ENCODE measurements around the gene BCHE.

Gene BCHE

DNA sequence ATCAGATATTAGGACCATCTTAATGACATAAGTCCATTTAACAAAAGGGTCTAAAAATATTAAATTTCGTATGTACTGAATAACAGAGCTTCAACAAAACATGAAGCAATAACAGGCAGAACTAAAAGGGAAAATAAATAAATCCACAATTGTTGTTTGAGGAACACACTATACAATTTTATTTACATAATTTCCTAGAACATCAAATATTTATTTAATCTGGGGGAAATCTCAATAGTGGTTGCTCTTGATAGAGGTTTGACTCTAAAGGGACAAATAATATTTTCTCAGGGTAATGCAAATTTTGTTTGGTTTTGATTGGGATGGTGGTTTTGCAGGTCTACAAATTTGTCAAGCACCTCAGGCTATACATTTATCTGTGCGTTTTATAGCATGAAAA, 90.3 kb downstream of the BCHE start:
- Histone ChIP-seq H3K4me2 (ENCODE audit: low read length) (no peak overlapping the region), H4K20me1 (ENCODE audit: insufficient read depth, low read length) (no peaks in the 10 kb centered on the region), H3K4me3 (ENCODE audit: low read length) (no peak overlapping the region), H3K36me3 (replicated peaks; ENCODE audit: low read depth, low read length) (no peaks in the 10 kb centered on the region), H3K27me3 (ENCODE audit: low read depth, low read length) (no peaks in the 10 kb centered on the region), H3K27ac (ENCODE audit: low read length) (no peak overlapping the region), H2AFZ (ENCODE audit: low read depth, low read length) (no peak overlapping the region), H3K9me3 (ENCODE audit: insufficient read depth, low read length) (no peaks in the 10 kb centered on the region), H3K9ac (ENCODE audit: low read length) (no peak overlapping the region), H3K79me2 (ENCODE audit: low read length) (no peaks in the 10 kb centered on the region), H3K4me1 (ENCODE audit: low read length) (0 out of 2 replicates have a peak, but pooled peaks cover 4% of the 10 kb centered on the region)
- TF ChIP-seq EZH2phosphoT487 (IDR thresholded peaks at IDR 0.05; ENCODE audit: low read depth) (no peak), CTCF (IDR thresholded peaks at IDR 0.05; ENCODE audit: low read depth, low read length) (no peak)

DNA sequence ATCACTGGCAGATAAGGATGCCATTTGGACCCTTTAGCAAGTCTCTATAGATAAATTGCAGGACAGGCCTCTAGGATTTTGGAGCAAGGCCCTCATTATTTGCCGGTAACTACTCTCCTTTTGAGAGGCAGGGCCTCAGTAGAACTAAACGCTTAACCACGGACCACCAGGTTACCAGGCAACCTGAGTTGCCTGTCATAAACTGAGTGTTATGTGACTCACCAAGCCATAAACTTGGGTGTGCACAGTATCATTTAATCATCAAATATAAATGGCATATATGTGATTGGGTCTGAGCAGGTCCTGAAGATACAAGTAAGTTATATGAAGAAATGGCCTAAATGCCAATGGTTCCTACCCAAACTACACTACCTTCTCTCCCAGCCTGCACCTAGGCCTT, 93.2 kb downstream of the BCHE start:
- no peak for TF ChIP-seq EZH2phosphoT487 (IDR thresholded peaks at IDR 0.05; ENCODE audit: low read depth)
- Histone ChIP-seq H3K79me2 (ENCODE audit: low read length) (no peaks in the 10 kb centered on the region), H3K4me2 (ENCODE audit: low read length) (no peak overlapping the region), H3K36me3 (replicated peaks; ENCODE audit: low read depth, low read length) (no peaks in the 10 kb centered on the region), H3K27me3 (ENCODE audit: low read depth, low read length) (no peaks in the 10 kb centered on the region), H2AFZ (ENCODE audit: low read depth, low read length) (no peak overlapping the region), H3K4me1 (ENCODE audit: low read length) (0 out of 2 replicates have a peak, but pooled peaks cover under 1% of the 10 kb centered on the region), H4K20me1 (ENCODE audit: insufficient read depth, low read length) (no peaks in the 10 kb centered on the region), H3K9me3 (ENCODE audit: insufficient read depth, low read length) (no peaks in the 10 kb centered on the region), H3K4me3 (ENCODE audit: low read length) (no peak overlapping the region), H3K27ac (ENCODE audit: low read length) (no peak overlapping the region), H3K9ac (ENCODE audit: low read length) (no peak overlapping the region)

DNA sequence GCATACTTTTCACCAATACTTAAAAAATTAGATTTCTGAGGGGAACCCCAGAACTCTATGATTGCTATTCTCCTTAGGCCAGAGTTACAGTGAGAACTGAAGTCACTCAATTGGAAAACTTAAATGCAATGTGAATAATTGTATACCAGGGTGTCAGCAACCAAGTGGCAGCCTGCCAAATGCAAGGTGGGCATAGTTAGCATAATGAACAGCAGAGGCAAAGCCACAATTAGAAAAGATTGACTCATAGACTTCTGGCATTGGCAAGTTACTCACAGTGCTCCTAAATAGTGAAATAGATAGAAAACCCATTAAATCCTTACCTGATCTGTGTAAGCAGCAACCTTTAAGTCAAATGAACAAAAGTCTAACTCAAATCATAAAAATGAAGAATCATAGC, 94.9 kb downstream of the BCHE start:
- Histone ChIP-seq H3K36me3 (replicated peaks; ENCODE audit: low read depth, low read length) (no peaks in the 10 kb centered on the region), H3K9me3 (ENCODE audit: insufficient read depth, low read length) (no peaks in the 10 kb centered on the region), H2AFZ (ENCODE audit: low read depth, low read length) (no peak overlapping the region), H3K4me3 (ENCODE audit: low read length) (no peak overlapping the region), H3K4me2 (ENCODE audit: low read length) (no peak overlapping the region), H4K20me1 (ENCODE audit: insufficient read depth, low read length) (no peaks in the 10 kb centered on the region), H3K79me2 (ENCODE audit: low read length) (no peaks in the 10 kb centered on the region), H3K4me1 (ENCODE audit: low read length) (no peaks in the 10 kb centered on the region), H3K9ac (ENCODE audit: low read length) (no peak overlapping the region), H3K27ac (ENCODE audit: low read length) (no peak overlapping the region), H3K27me3 (ENCODE audit: low read depth, low read length) (no peaks in the 10 kb centered on the region)
- TF ChIP-seq EZH2phosphoT487 (IDR thresholded peaks at IDR 0.05; ENCODE audit: low read depth) (no peak), CTCF (IDR thresholded peaks at IDR 0.05; ENCODE audit: low read depth, low read length) (no peak)

DNA sequence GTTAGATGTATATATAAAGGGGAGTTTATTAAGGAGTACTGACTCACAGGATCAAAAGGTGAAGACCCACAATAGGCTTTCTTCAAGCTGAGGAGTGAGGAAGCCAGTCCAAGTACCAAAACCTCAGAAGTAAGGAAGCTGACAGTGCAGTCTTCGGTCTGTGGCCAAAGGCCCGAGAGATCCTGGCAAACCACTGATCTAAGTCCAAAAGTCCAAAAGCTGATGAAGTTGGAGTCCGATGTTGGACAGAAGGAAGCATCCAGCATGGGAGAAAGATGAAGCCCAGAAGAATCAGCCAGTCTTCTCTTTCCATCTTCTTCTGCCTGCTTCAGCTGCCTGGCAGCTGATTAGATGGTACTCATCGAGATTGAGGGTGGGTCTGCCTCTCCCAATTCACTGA, 107.5 kb downstream of the BCHE start:
- no peak overlapping the region for H3K4me2 ChIP-seq (ENCODE audit: low read length)
- H4K20me1 ChIP-seq (ENCODE audit: insufficient read depth, low read length) = no peaks in the 10 kb centered on the region
- H3K4me1 ChIP-seq (ENCODE audit: low read length) = no peaks in the 10 kb centered on the region
- H3K9me3 ChIP-seq (ENCODE audit: insufficient read depth, low read length) = no peaks in the 10 kb centered on the region
- no peak overlapping the region for H3K4me3 ChIP-seq (ENCODE audit: low read length)
- no peaks in the 10 kb centered on the region for H3K36me3 ChIP-seq (replicated peaks; ENCODE audit: low read depth, low read length)
- H3K79me2 ChIP-seq (ENCODE audit: low read length) = no peaks in the 10 kb centered on the region
- no peak overlapping the region for H2AFZ ChIP-seq (ENCODE audit: low read depth, low read length)
- no peak for TF ChIP-seq CTCF (IDR thresholded peaks at IDR 0.05; ENCODE audit: low read depth, low read length)
- TF ChIP-seq EZH2phosphoT487 (IDR thresholded peaks at IDR 0.05; ENCODE audit: low read depth) = no peak
- H3K27me3 ChIP-seq (ENCODE audit: low read depth, low read length) = no peaks in the 10 kb centered on the region
- no peak overlapping the region for H3K9ac ChIP-seq (ENCODE audit: low read length)
- H3K27ac ChIP-seq (ENCODE audit: low read length) = no peak overlapping the region

DNA sequence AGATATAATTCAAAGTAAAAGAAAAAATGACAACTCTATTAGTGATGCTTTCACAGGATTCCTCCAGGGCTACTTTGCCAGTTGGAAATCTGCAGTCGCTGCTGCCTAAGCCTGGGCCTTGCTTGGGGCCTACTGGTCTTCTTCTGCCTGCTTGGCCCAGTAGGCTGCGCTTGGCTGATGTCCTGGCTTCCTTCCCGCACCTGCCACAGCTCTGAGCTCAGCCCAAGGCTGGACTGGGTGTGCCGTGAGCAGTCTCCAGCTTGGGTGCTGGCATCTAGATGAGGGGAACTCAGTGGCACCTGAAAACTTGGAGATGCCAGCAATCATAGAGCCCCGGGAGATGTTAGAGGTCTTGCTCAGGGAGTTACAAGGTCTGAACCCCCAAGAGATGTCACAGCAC, 108.3 kb downstream of the BCHE start:
- Histone ChIP-seq H3K4me1 (ENCODE audit: low read length) (no peaks in the 10 kb centered on the region), H3K27ac (ENCODE audit: low read length) (no peak overlapping the region), H3K9ac (ENCODE audit: low read length) (no peak overlapping the region), H2AFZ (ENCODE audit: low read depth, low read length) (no peak overlapping the region), H3K4me2 (ENCODE audit: low read length) (no peak overlapping the region), H3K4me3 (ENCODE audit: low read length) (no peak overlapping the region), H3K36me3 (replicated peaks; ENCODE audit: low read depth, low read length) (no peaks in the 10 kb centered on the region), H3K79me2 (ENCODE audit: low read length) (no peaks in the 10 kb centered on the region), H3K27me3 (ENCODE audit: low read depth, low read length) (no peaks in the 10 kb centered on the region), H4K20me1 (ENCODE audit: insufficient read depth, low read length) (no peaks in the 10 kb centered on the region), H3K9me3 (ENCODE audit: insufficient read depth, low read length) (no peaks in the 10 kb centered on the region)
- TF ChIP-seq CTCF (IDR thresholded peaks at IDR 0.05; ENCODE audit: low read depth, low read length) (no peak), EZH2phosphoT487 (IDR thresholded peaks at IDR 0.05; ENCODE audit: low read depth) (no peak)

Data from OCI-LY3 (cell line).